GM12878 (cell line): ENCODE data around the gene INCA1. TPM values are rescaled to one million over a fixed set of nuclear protein-coding genes. Genes with fewer than 3 reads are reported as not detected.

Experiments
- ATAC-seq: fragments of 200-7000 bp; cut with Tn5 transposase; 3 replicates; pipeline ENCODE4 v1.9.1; 2020; ENCODE audit warnings: mild to moderate bottlenecking, moderate library complexity
- BruUV-seq: library from RNA; stranded (reverse); fragments of 400-500 nt; replicated peaks from 2 replicates; lab custom pipeline; 2021; lab: Mats Ljungman, UMichigan
- CTCF ChIA-PET: fragments of 300-600 bp; sonication (Branson Sonifier 250); formaldehyde crosslinking; extraction: SDS; loops from one replicate; lab custom pipeline; 2021; ENCODE audit warnings: inconsistent platforms; lab: Yijun Ruan, JAX
- POLR2A ChIA-PET: fragments of 350-600 bp; formaldehyde crosslinking; extraction: SDS; loops from one replicate; lab custom pipeline; 2021; ENCODE audit warnings: inconsistent platforms; lab: Charles Lee
- RAD21 ChIA-PET: fragments of 300-600 bp; sonication (Branson Sonifier 250); formaldehyde crosslinking; loops from one replicate; lab custom pipeline; 2023; ENCODE audit warnings: antibody characterized with exemption; ENCODE audit not compliant: unreplicated experiment; lab: Charles Lee
- SMC1A ChIA-PET: fragments of 300-600 bp; sonication (Branson Sonifier 250); formaldehyde crosslinking; loops from one replicate; lab custom pipeline; 2023; ENCODE audit not compliant: unreplicated experiment, uncharacterized antibody; lab: Charles Lee
- DNase-seq: peaks from one replicate; pipeline ENCODE4 v3.0.0-alpha.2; 2011; ENCODE audit warnings: low read depth, low spot score
- FAIRE-seq: peaks from 3 replicates; lab custom pipeline; 2011; peaks lifted over from hg19 to GRCh38; lab: Jason Lieb, UNC
- H2AFZ ChIP-seq: 2 replicates; pipeline ENCODE4 v1.6.0; 2011; ENCODE audit warnings: low read depth, low read length, control low read depth; ENCODE audit not compliant: control insufficient read depth
- H3K27ac ChIP-seq: 2 replicates; pipeline ENCODE4 v1.5.1; 2011; ENCODE audit warnings: control low read depth; ENCODE audit not compliant: control insufficient read depth, insufficient read depth
- H3K27me3 ChIP-seq, 2 experiments: replicated peaks in 1 of 2; 2 replicates each; pipeline versions ENCODE4 v1.6.0 to v1.6.1; 2011; ENCODE audit warnings: low read length in 1 of 2; ENCODE audit not compliant: control insufficient read depth in 2 of 2, insufficient read depth in 2 of 2
- H3K36me3 ChIP-seq, 2 experiments: 2 replicates each; pipeline ENCODE4 v1.5.1; 2011; ENCODE audit warnings: low read length in 1 of 2; ENCODE audit not compliant: control insufficient read depth in 2 of 2, insufficient read depth in 2 of 2
- H3K4me1 ChIP-seq: 2 replicates; pipeline ENCODE4 v1.6.1; 2011; ENCODE audit warnings: mild to moderate bottlenecking, low read length, moderate library complexity, mixed read lengths; ENCODE audit not compliant: control insufficient read depth, insufficient read depth
- H3K4me2 ChIP-seq: 2 replicates; pipeline ENCODE4 v1.6.0; 2011; ENCODE audit warnings: control low read depth; ENCODE audit not compliant: control insufficient read depth, insufficient read depth
- H3K4me3 ChIP-seq: fragments of 200-600 bp; sonication (generic); 2 replicates; pipeline ENCODE4 v1.5.1; 2016
- H3K79me2 ChIP-seq: 2 replicates; pipeline ENCODE4 v1.6.0; 2011; ENCODE audit warnings: low read length; ENCODE audit not compliant: control insufficient read depth, insufficient read depth
- H3K9ac ChIP-seq: 2 replicates; pipeline ENCODE4 v1.8.0; 2011; ENCODE audit warnings: low read length, control low read depth, mixed read lengths; ENCODE audit not compliant: control insufficient read depth, insufficient read depth
- H3K9me3 ChIP-seq: replicated peaks from 3 replicates; pipeline ENCODE4 v1.5.1; 2011; ENCODE audit warnings: mild to moderate bottlenecking, low read length; ENCODE audit not compliant: control insufficient read depth, insufficient read depth
- H4K20me1 ChIP-seq: 2 replicates; pipeline ENCODE4 v1.6.0; 2011; ENCODE audit not compliant: control insufficient read depth, insufficient read depth
- FOS ChIP-seq: IDR thresholded peaks from 3 replicates; pipeline ENCODE4 v1.6.1; 2011; ENCODE audit warnings: borderline replicate concordance; ENCODE audit not compliant: insufficient read length; ENCODE audit errors: extremely low read depth
- FOXM1 ChIP-seq: IDR thresholded peaks from 2 replicates; pipeline ENCODE4 v1.6.1; 2012; ENCODE audit warnings: low read depth, mild to moderate bottlenecking, inconsistent platforms, low read length, moderate library complexity
- GABPA ChIP-seq: IDR thresholded peaks from 2 replicates; pipeline ENCODE4 v1.6.1; 2014; ENCODE audit warnings: antibody characterized with exemption, low read depth, mild to moderate bottlenecking, inconsistent platforms
- HDGF ChIP-seq: fragments of 450-650 bp; IDR thresholded peaks from 2 replicates; pipeline ENCODE4 v1.6.1; 2016; ENCODE audit warnings: antibody characterized with exemption
- NFYB ChIP-seq: IDR thresholded peaks from 2 replicates; pipeline ENCODE4 v1.6.1; 2011; ENCODE audit warnings: low read depth, mild to moderate bottlenecking, low read length, improper control_type of control experiment, moderate library complexity; ENCODE audit not compliant: insufficient read depth
- RBBP5 ChIP-seq: fragments of 200-600 bp; sonication (generic); conservative IDR thresholded peaks from 2 replicates; pipeline ENCODE4 v1.6.1; 2016
- ZBTB11 ChIP-seq: fragments of 450-650 bp; formaldehyde crosslinking; IDR thresholded peaks from 2 replicates; pipeline ENCODE4 v1.5.0; 2022; ENCODE audit warnings: mild to moderate bottlenecking, missing genetic modification characterization
- ZBTB4 ChIP-seq: fragments of 450-650 bp; formaldehyde crosslinking; IDR thresholded peaks from 2 replicates; pipeline ENCODE4 v1.4.0; 2022; ENCODE audit warnings: mild to moderate bottlenecking, moderate library complexity
- ZNF687 ChIP-seq: fragments of 450-650 bp; IDR thresholded peaks from 2 replicates; pipeline ENCODE4 v1.6.1; 2017; ENCODE audit warnings: mild to moderate bottlenecking, moderate library complexity
- WGBS: methylation state at CpG from one replicate; pipeline ENCODE4 v1.1.6; 2016; ENCODE audit warnings: low lambda C conversion rate; ENCODE audit not compliant: insufficient replicate concordance, insufficient coverage; ENCODE audit errors: missing lambda C conversion rate; 5-methylcytosine and 5-hydroxymethylcytosine counted together
- in situ Hi-C: fragments of 300-500 bp; cut with MboI; formaldehyde crosslinking; loops from 9 replicates; pipeline ENCODE4 v1.14.3; 2018; ENCODE audit warnings: mixed read lengths
- intact Hi-C: fragments of 100-400 bp; cut with micrococcal nuclease; formaldehyde crosslinking; loops from one replicate; pipeline ENCODE4 v1.14.2; 2022; ENCODE audit not compliant: unreplicated experiment
- polyA plus RNA-seq, 11 experiments: library from polyadenylated mRNA; depleted of rRNA in 4 of 11; unstranded in 6 of 11; stranded (reverse) in 5 of 11; fragments of >200 nt; fragmentation: Nextera tagmentation in 4 of 11; fragmentation: Illumina TruSeq in 1 of 11; extraction: Ambion mirVana in 4 of 11; extraction: Trizol in 1 of 11; gene quantifications; 1 replicate in 1 of 11; 2 replicates in 10 of 11; pipeline versions ENCODE4 v1.2.1 to v1.2.3, GENCODE V29; 2011 to 2016; ENCODE audit warnings: inconsistent platforms in 2 of 11, missing spikeins in 2 of 11, low read depth in 1 of 11
- total RNA-seq, 4 experiments: library from RNA; depleted of rRNA in 3 of 4; stranded (reverse); fragments of >200 nt in 3 of 4; fragmentation: Illumina TruSeq in 1 of 4; extraction: Trizol in 1 of 4; gene quantifications; 2 replicates each; pipeline versions ENCODE4 v1.2.1 to v1.2.3, GENCODE V29; 2013 to 2021

INCA1 gene
- total and polyA plus RNA-seq, 10 of the 15 experiments (the other 5 are each of a cell fraction or from before 2014, with no cell fraction given), result 0.19 to 1.8 (median 0.45) TPM

GRCh38 chr17:4986951-4987766 is 10.2 kb downstream of the INCA1 start, which contains the start of gene CAMTA2 (continued):
- no peak for TF ChIP-seq ZBTB11
- no peak for TF ChIP-seq RBBP5

- BruUV-seq, result no TSS peak
- H2AFZ ChIP-seq, result no peak overlapping the region; the same call in 1 of the 2 replicates
- peak overlapping the region; percentile 74 for H3K4me3 ChIP-seq
- ChIA-PET RAD21 (interaction anchor here (1.0 to 3.7 kb wide), 6 partner anchors 11 to 78 kb away, joined by 3 to 15 read pairs (median 4); partner anchors contain the start of genes INCA1, KIF1C and SPAG7), SMC1A (interaction anchor here (1.2 to 2.8 kb wide), 4 partner anchors 11 to 75 kb away, joined by 4 to 13 read pairs (median 10); partner anchors contain the start of genes INCA1, KIF1C and SPAG7), POLR2A (interaction anchor here (1.2 to 2.3 kb wide), 6 partner anchors 12 to 47 kb away, joined by 3 to 22 read pairs (median 6); partner anchors contain the start of genes INCA1, KIF1C, RNF167 and SLC25A11), CTCF (interaction anchor here (0.6 to 2.5 kb wide), 11 partner anchors 12 to 77 kb away, joined by 3 to 19 read pairs (median 3); no protein-coding TSS in a partner anchor)
- no peak for FAIRE-seq
- in situ Hi-C loops (no loop called here), intact Hi-C loops (no loop called here)
- H3K27me3 ChIP-seq, result no peaks in the 10 kb centered on the region
- H3K36me3 ChIP-seq, result peaks cover 0 to 4% of the 10 kb centered on the region in 2 experiments; a peak in 1 of 4 replicates
- peak overlapping the region; percentile 55; the same call in 1 of the 2 replicates for H3K27ac ChIP-seq
- H3K79me2 ChIP-seq, result peaks cover 25% of the 10 kb centered on the region
- WGBS, result 5% methylated on average over 5 of the region's 5 CpGs
- H3K4me2 ChIP-seq, result peak overlapping the region; percentile 99
- H3K4me1 ChIP-seq, result peaks cover 20% of the 10 kb centered on the region
- H3K9me3 ChIP-seq, result no peaks in the 10 kb centered on the region
- peak overlapping the region; percentile 96 for H3K9ac ChIP-seq
- DNase-seq, result no peak
- no peaks in the 10 kb centered on the region for H4K20me1 ChIP-seq
- no peak for ATAC-seq
- no peak for TF ChIP-seq ZBTB4 (CRISPR knock-in tag)
- TF ChIP-seq ZNF687, result no peak
- no peak for TF ChIP-seq FOXM1
- no peak for TF ChIP-seq GABPA
- TF ChIP-seq HDGF, result no peak
- TF ChIP-seq FOS, result no peak
- no peak for TF ChIP-seq NFYB
These were observed 10.9 kb downstream of the INCA1 start for GRCh38 chr17:4986403-4986802.
